Measurements from ENCODE around the gene MLANA.

DNA sequence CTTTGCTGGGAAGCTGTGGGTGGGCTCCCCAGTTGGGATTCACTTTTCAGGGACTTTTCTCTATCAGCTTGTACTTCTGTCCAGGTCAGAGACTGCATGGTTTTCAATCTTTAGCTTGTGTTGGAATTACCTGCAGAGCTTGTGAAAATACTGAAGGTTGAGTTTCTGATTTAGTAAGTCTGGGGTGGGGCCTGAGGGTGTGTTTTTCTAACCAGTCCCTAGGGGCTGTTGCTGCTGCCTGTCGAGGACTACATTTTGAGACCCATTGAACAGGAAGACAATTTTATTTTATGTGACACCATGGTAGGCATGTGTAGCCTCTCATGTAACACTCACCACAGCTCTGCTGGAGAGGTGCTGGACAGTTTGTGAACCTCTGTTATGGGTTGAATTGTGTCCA, 14.7 kb upstream of the MLANA start:
- TF ChIP-seq, protein P1, sequence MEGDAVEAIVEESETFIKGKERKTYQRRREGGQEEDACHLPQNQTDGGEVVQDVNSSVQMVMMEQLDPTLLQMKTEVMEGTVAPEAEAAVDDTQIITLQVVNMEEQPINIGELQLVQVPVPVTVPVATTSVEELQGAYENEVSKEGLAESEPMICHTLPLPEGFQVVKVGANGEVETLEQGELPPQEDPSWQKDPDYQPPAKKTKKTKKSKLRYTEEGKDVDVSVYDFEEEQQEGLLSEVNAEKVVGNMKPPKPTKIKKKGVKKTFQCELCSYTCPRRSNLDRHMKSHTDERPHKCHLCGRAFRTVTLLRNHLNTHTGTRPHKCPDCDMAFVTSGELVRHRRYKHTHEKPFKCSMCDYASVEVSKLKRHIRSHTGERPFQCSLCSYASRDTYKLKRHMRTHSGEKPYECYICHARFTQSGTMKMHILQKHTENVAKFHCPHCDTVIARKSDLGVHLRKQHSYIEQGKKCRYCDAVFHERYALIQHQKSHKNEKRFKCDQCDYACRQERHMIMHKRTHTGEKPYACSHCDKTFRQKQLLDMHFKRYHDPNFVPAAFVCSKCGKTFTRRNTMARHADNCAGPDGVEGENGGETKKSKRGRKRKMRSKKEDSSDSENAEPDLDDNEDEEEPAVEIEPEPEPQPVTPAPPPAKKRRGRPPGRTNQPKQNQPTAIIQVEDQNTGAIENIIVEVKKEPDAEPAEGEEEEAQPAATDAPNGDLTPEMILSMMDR (IDR thresholded peaks at IDR 0.05; ENCODE audit: poor library complexity), result no peak
- TF ChIP-seq EZH2 (IDR thresholded peaks at IDR 0.05; ENCODE audit: borderline replicate concordance) (no peak), EZH2phosphoT487 (IDR thresholded peaks at IDR 0.05; ENCODE audit: low read depth, severe bottlenecking, unreplicated experiment) (no peak)
